COLO668 (cell line): ENCODE data around the gene ZXDC.

ENCODE experiments used
- DNase-seq: peaks from one replicate; lab custom pipeline; 2025; ENCODE audit not compliant: unreplicated experiment; lab: John Stamatoyannopoulos, UW

ZXDC gene

GRCh38 chr3:126454437-126455198, 21.1 kb downstream of the ZXDC start:
- DNase-seq = no peak

- no peak for DNase-seq
Observed at GRCh38 chr3:126454025-126454424, 21.7 kb downstream of the ZXDC start.

- no peak for DNase-seq
Observed at GRCh38 chr3:126452213-126452612, 23.5 kb downstream of the ZXDC start.

GRCh38 chr3:126451511-126451910, 24.2 kb downstream of the ZXDC start:
- no peak for DNase-seq

- no peak for DNase-seq
Observed at GRCh38 chr3:126450744-126451143, 24.9 kb downstream of the ZXDC start.

- DNase-seq = no peak
Observed at GRCh38 chr3:126450219-126450618, 25.5 kb downstream of the ZXDC start.

GRCh38 chr3:126449621-126450051, 26.1 kb downstream of the ZXDC start:
- DNase-seq = no peak

GRCh38 chr3:126448893-126449180, 26.9 kb downstream of the ZXDC start:
- DNase-seq = no peak

- DNase-seq = no peak
Observed at GRCh38 chr3:126448136-126448892, 27.4 kb downstream of the ZXDC start.

GRCh38 chr3:126447456-126448106, 28.1 kb downstream of the ZXDC start:
- DNase-seq = no peak

GRCh38 chr3:126446791-126447190, 28.9 kb downstream of the ZXDC start:
- DNase-seq = no peak

GRCh38 chr3:126446301-126446700, 29.4 kb downstream of the ZXDC start:
- no peak for DNase-seq

GRCh38 chr3:126445506-126445905, 30.2 kb downstream of the ZXDC start:
- DNase-seq = no peak

GRCh38 chr3:126442856-126443242, 32.8 kb downstream of the ZXDC start:
- no peak for DNase-seq

- no peak for DNase-seq
Observed at GRCh38 chr3:126442094-126442855, 33.4 kb downstream of the ZXDC start.

GRCh38 chr3:126441256-126441880, 34.3 kb downstream of the ZXDC start:
- no peak for DNase-seq

- DNase-seq = no peak
Observed at GRCh38 chr3:126440709-126440995, 35.0 kb downstream of the ZXDC start.

- no peak for DNase-seq
Observed at GRCh38 chr3:126439968-126440708, 35.6 kb downstream of the ZXDC start.

GRCh38 chr3:126439346-126439967, 36.2 kb downstream of the ZXDC start:
- no peak for DNase-seq

GRCh38 chr3:126438746-126439145, 36.9 kb downstream of the ZXDC start:
- DNase-seq = no peak
